Natural killer cell (primary cell): ENCODE measurements around the gene ATP1B3. TPM values are rescaled to one million over a fixed set of nuclear protein-coding genes. Genes with fewer than 3 reads are reported as not detected.
A peak's percentile ranks its signal among the peaks of the same experiment; 100 is the strongest.
"Not testable (repeated sequence)": the region's sequence is repeated elsewhere in the genome, so short reads cannot be mapped to it uniquely, and the experiment has no call there.

Experiments used
- ATAC-seq, 3 donors: fragments of 150-1000 bp in 2 of 3; fragments of 200-7000 bp in 1 of 3; cut with Tn5 transposase; 1 replicate in 1 of 3; 2 replicates in 2 of 3; pipeline ENCODE4 v1.10.0; 2021; ENCODE audit warnings: mild to moderate bottlenecking in 2 of 3, moderate library complexity in 2 of 3
- DNase-seq, 2 donors: peaks; one replicate each; pipeline versions ENCODE4 v3.0.0 to v3.0.0-alpha.2; 2013 to 2021; ENCODE audit warnings: mixed read lengths in 1 of 2
- H3K27ac ChIP-seq: one replicate; pipeline ENCODE4 v1.5.1; 2013; ENCODE audit warnings: mild to moderate bottlenecking, low read length
- H3K27me3 ChIP-seq: one replicate; pipeline ENCODE4 v1.6.1; 2013; ENCODE audit warnings: low read length; ENCODE audit not compliant: control insufficient read depth, insufficient read depth
- H3K36me3 ChIP-seq: one replicate; pipeline ENCODE4 v1.6.1; 2013; ENCODE audit warnings: low read length; ENCODE audit not compliant: control insufficient read depth, insufficient read depth
- H3K4me1 ChIP-seq: one replicate; pipeline ENCODE4 v1.6.1; 2013; ENCODE audit warnings: low read length; ENCODE audit not compliant: control insufficient read depth, insufficient read depth
- H3K4me3 ChIP-seq: one replicate; pipeline ENCODE4 v1.5.1; 2013; ENCODE audit warnings: low read length
- H3K9me3 ChIP-seq: one replicate; pipeline ENCODE4 v1.6.1; 2013; ENCODE audit warnings: low read length; ENCODE audit not compliant: control insufficient read depth, insufficient read depth
- H3K27ac Mint-ChIP-seq, 2 donors: one replicate each; pipeline ENCODE4 v1.8.0; 2022; ENCODE audit warnings: mild to moderate bottlenecking in 2 of 2, mixed read lengths in 2 of 2, moderate library complexity in 1 of 2
- H3K27me3 Mint-ChIP-seq, 2 donors: one replicate each; pipeline ENCODE4 v1.8.0; 2022; ENCODE audit warnings: low read depth in 2 of 2, mixed read lengths in 2 of 2
- H3K36me3 Mint-ChIP-seq: one replicate; pipeline ENCODE4 v1.8.0; 2022; ENCODE audit warnings: mixed read lengths
- H3K4me1 Mint-ChIP-seq, 2 donors: one replicate each; pipeline ENCODE4 v1.8.0; 2022; ENCODE audit warnings: mixed read lengths in 2 of 2
- H3K4me3 Mint-ChIP-seq: one replicate; pipeline ENCODE4 v1.8.0; 2022; ENCODE audit warnings: mild to moderate bottlenecking, moderate library complexity, mixed read lengths
- H3K9me3 Mint-ChIP-seq, 2 donors: one replicate each; pipeline ENCODE4 v1.8.0; 2022; ENCODE audit warnings: mixed read lengths in 2 of 2
- CTCF ChIP-seq: fragments of 200-600 bp; IDR thresholded peaks from one replicate; pipeline ENCODE4 v1.8.0; 2022; ENCODE audit warnings: antibody characterized with exemption
- WGBS: methylation state at CpG from one replicate; pipeline ENCODE4 v1.1.7; 2013; ENCODE audit warnings: missing lambda C conversion rate; ENCODE audit not compliant: insufficient coverage; 5-methylcytosine and 5-hydroxymethylcytosine counted together
- intact Hi-C: fragments of 100-400 bp; cut with micrococcal nuclease; formaldehyde crosslinking; loops from one replicate; pipeline ENCODE4 v1.14.2; 2022
- total RNA-seq, 4 donors: library from RNA; stranded (reverse); fragments of 120-200 nt in 1 of 4; gene quantifications; one replicate each; pipeline versions ENCODE4 v1.2.3 to v1.2.4, GENCODE V29; 2013 to 2022

The ATP1B3 gene
- total RNA-seq, 3 donors from 2014 or later (not counting 1 experiment from before 2014, with no cell fraction given) = 46.7 to 81.1 (median 78.2) TPM

DNA sequence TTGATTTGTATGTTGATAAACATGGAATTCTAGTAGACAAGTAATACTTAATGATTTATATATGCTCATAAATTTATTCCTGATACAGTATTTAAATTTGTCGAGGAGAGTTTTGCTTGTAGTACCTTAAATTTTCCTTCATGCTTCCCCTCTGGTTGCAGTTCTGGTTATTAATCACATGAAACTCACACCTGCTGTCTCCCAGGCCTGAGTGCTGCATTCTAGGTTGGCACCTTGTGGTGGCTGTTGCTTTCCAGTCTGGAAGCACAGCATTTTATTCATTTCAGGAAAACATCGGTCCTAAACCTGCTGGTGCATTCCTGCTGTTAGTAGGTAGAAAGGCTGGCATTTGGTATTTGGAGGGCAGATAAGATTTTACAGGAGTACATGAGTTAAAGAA is 44.9 kb downstream of the ATP1B3 start:
- Mint-ChIP-seq H3K4me3 (no peak overlapping the region), H3K27me3 (no peaks in the 10 kb centered on the region), H3K36me3 (no peaks in the 10 kb centered on the region), H3K27ac (no peak overlapping the region), H3K9me3 (no peaks in the 10 kb centered on the region), H3K4me1 (no peaks in the 10 kb centered on the region)
- ATAC-seq = no peak
- no peak for TF ChIP-seq CTCF
- Histone ChIP-seq H3K4me3 (no peak overlapping the region), H3K36me3 (peaks cover 4% of the 10 kb centered on the region), H3K4me1 (no peaks in the 10 kb centered on the region), H3K27ac (no peak overlapping the region), H3K9me3 (no peaks in the 10 kb centered on the region), H3K27me3 (no peaks in the 10 kb centered on the region)
- WGBS = 90% methylated on average over 1 of the region's 2 CpGs
- intact Hi-C loops = no loop called here
- no peak for DNase-seq

GRCh38 chr3:141925677-141926076 is 49.2 kb downstream of the ATP1B3 start:
- H3K4me3 Mint-ChIP-seq, H3K36me3 Mint-ChIP-seq, H3K4me1 ChIP-seq, H3K4me3 ChIP-seq, H3K27ac ChIP-seq, H3K9me3 Mint-ChIP-seq, H3K27me3 ChIP-seq, H3K27me3 Mint-ChIP-seq, ATAC-seq, H3K27ac Mint-ChIP-seq, H3K9me3 ChIP-seq, DNase-seq, H3K36me3 ChIP-seq, intact Hi-C loops: not testable (repeated sequence)
- 98% methylated on average over 5 of the region's 5 CpGs for WGBS
- H3K4me1 Mint-ChIP-seq = peaks cover 10 to 13% of the 10 kb centered on the region in 2 donors

DNA sequence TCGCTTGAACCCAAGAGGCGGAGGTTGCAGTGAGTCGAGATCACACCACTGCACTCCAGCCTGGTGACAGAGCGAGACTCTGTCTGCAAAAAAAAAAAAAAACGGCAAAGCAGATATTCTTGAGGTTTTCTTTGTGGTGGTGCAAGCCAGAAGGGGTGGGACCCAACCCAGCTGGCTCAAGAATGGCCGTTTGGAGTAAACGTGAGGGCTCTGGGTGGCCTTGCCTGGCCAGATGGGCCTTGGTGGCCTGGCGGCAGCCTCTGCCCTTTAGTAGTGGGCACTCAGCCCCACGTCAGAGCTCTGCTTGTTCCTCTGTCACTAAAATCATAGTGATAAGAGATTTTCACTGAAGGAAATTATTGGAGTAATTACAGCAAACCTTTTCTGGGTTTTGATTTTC is 50.5 kb downstream of the ATP1B3 start:
- Mint-ChIP-seq H3K36me3 (no peaks in the 10 kb centered on the region), H3K27me3 (no peaks in the 10 kb centered on the region), H3K4me1 (peaks cover 10 to 13% of the 10 kb centered on the region in 2 donors), H3K9me3 (no peaks in the 10 kb centered on the region), H3K27ac (no peak overlapping the region), H3K4me3 (no peak overlapping the region)
- ATAC-seq = no peak
- intact Hi-C loops = no loop called here
- H3K36me3 ChIP-seq = peaks cover 6% of the 10 kb centered on the region
- H3K4me1 ChIP-seq = no peaks in the 10 kb centered on the region
- no peak for DNase-seq
- no peaks in the 10 kb centered on the region for H3K9me3 ChIP-seq
- H3K4me3 ChIP-seq = no peak overlapping the region
- H3K27me3 ChIP-seq = no peaks in the 10 kb centered on the region
- no peak overlapping the region for H3K27ac ChIP-seq
- 70% methylated on average over 9 of the region's 9 CpGs for WGBS
- TF ChIP-seq CTCF = no peak

DNA sequence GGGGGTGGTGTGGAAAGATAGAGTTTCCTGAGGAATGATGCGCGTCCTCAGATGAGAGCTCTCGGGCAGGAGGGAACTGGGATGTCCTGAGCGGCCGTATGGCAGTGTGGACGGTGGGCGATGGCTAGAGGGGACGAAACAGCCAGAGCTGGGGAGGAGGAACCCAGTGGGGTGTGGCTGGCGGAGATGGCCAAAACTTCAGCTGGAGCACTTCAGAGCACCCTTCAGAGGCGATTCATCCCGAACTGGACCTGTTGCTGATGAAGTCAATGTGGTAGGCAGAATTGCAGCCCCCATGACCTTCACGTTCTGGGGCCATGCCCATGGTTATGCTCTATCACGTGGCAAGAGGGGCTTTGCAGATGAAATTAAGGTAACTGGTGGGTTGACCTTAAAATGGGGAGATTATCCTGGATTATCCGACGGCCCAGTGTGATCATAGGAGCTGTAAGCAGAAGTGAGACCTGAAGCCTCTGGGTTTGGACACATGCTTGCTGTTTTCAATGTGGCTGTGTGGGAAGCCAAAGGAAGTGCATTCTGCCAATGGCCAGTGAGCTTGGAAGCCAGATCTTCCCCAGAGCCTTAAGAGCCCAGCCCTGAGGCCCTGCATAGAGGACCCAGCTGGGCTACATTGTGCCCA is 52.3 kb downstream of the ATP1B3 start:
- Histone ChIP-seq H3K36me3 (peaks cover 4% of the 10 kb centered on the region), H3K9me3 (no peaks in the 10 kb centered on the region), H3K4me1 (no peaks in the 10 kb centered on the region), H3K27ac (no peak overlapping the region), H3K4me3 (no peak overlapping the region), H3K27me3 (no peaks in the 10 kb centered on the region)
- no peaks in the 10 kb centered on the region for H3K27me3 Mint-ChIP-seq
- no peaks in the 10 kb centered on the region for H3K9me3 Mint-ChIP-seq
- no peak overlapping the region for H3K4me3 Mint-ChIP-seq
- H3K36me3 Mint-ChIP-seq = no peaks in the 10 kb centered on the region
- TF ChIP-seq CTCF = no peak
- ATAC-seq (no peak), DNase-seq (no peak)
- intact Hi-C loops = no loop called here
- peak overlapping the region; percentile 9 to 75 for H3K27ac Mint-ChIP-seq
- 98% methylated on average over 15 of the region's 15 CpGs for WGBS
- H3K4me1 Mint-ChIP-seq = peaks cover 10 to 13% of the 10 kb centered on the region in 2 donors
